ENCODE data around the gene CDH24.

- TF ChIP-seq CTCF (IDR thresholded peaks at IDR 0.05) (no peak), POLR2AphosphoS5 (IDR thresholded peaks at IDR 0.05; ENCODE audit: low read depth, low read length) (no peak), REST (IDR thresholded peaks at IDR 0.05; ENCODE audit: insufficient read depth in 1 of 2, low read depth in 2 of 2, low read length in 1 of 2) (no peak), SIN3A (IDR thresholded peaks at IDR 0.05; ENCODE audit: borderline replicate concordance, insufficient read depth, low read depth, low read length) (no peak), TCF7L2 (IDR thresholded peaks at IDR 0.05; ENCODE audit: low read depth, low read length) (no peak)
Measured at GRCh38 chr14:23018107-23018506, 39.2 kb downstream of the CDH24 start.
